ENCODE data around the gene SPIB.
A peak's percentile ranks its signal among the peaks of the same experiment; 100 is the strongest.
"Not testable (repeated sequence)": the region's sequence is repeated elsewhere in the genome, so short reads cannot be mapped to it uniquely, and the experiment has no call there.

SPIB gene

GRCh38 chr19:50418176-50419021, at the start of gene SPIB:
TSS of gene SPIB (plus strand) at chr19:50418938. CDS start at chr19:50418963, 25 bp downstream.
- no peak for DNase-seq

- DNase-seq, result no peak
Observed at GRCh38 chr19:50371914-50372475, 46.7 kb upstream of the SPIB start.

- DNase-seq, result peak; percentile 99
Observed at GRCh38 chr19:50376166-50377050, 42.3 kb upstream of the SPIB start, which contains the start of gene NR1H2. TSS of gene NR1H2 (plus strand) at chr19:50376457. CDS start at chr19:50377606, 1,149 bp downstream.

GRCh38 chr19:50377051-50377461, 41.7 kb upstream of the SPIB start:
- DNase-seq, result peak; percentile 84

- DNase-seq, result peak; percentile 87
Observed at GRCh38 chr19:50377517-50377916, 41.2 kb upstream of the SPIB start.

GRCh38 chr19:50378169-50378862, 40.4 kb upstream of the SPIB start:
- DNase-seq, result no peak

GRCh38 chr19:50378863-50379236, 39.9 kb upstream of the SPIB start:
- DNase-seq, result no peak

- no peak for DNase-seq
Observed at GRCh38 chr19:50379602-50380001, 39.1 kb upstream of the SPIB start.

GRCh38 chr19:50380137-50380536, 38.6 kb upstream of the SPIB start:
- DNase-seq, result no peak

- DNase-seq, result no peak
Observed at GRCh38 chr19:50380751-50381151, 38.0 kb upstream of the SPIB start.

GRCh38 chr19:50381881-50382729, 36.6 kb upstream of the SPIB start:
- no peak for DNase-seq

- DNase-seq, result no peak
Observed at GRCh38 chr19:50383001-50383851, 35.5 kb upstream of the SPIB start.

GRCh38 chr19:50383852-50384684, 34.7 kb upstream of the SPIB start, which contains the start of gene POLD1:
TSS of gene POLD1 (plus strand) at chr19:50384347. CDS start at chr19:50398852, 14,505 bp downstream.
- DNase-seq, result peak; percentile 100

GRCh38 chr19:50384685-50385535, 33.8 kb upstream of the SPIB start:
- DNase-seq, result peak; percentile 62

- DNase-seq, result no peak
Observed at GRCh38 chr19:50387176-50387867, 31.4 kb upstream of the SPIB start.

GRCh38 chr19:50387868-50388245, 30.9 kb upstream of the SPIB start:
- DNase-seq, result no peak

GRCh38 chr19:50390295-50390694, 28.4 kb upstream of the SPIB start:
- not testable (repeated sequence) for DNase-seq

- DNase-seq, result not testable (repeated sequence)
Observed at GRCh38 chr19:50390952-50391351, 27.8 kb upstream of the SPIB start.

Measured in hematopoietic multipotent progenitor cell treated with erythropoietin and hydrocortisone succinate and interleukin-3 and kit ligand, for 6 days (in vitro differentiated cells).